Stimulated activated CD8-positive, alpha-beta memory T cell treated with anti-CD3 and anti-CD28 coated beads, Interleukin-4, amount 100 ng/mL, for 24 hours (primary cell): ENCODE data around the gene SURF4.
"Not testable (repeated sequence)": the region's sequence is repeated elsewhere in the genome, so short reads cannot be mapped to it uniquely, and the experiment has no call there.

Experiments
- DNase-seq: peaks from one replicate; pipeline ENCODE4 v3.0.0-alpha.2; 2020; ENCODE audit warnings: low read depth

Gene SURF4

DNA sequence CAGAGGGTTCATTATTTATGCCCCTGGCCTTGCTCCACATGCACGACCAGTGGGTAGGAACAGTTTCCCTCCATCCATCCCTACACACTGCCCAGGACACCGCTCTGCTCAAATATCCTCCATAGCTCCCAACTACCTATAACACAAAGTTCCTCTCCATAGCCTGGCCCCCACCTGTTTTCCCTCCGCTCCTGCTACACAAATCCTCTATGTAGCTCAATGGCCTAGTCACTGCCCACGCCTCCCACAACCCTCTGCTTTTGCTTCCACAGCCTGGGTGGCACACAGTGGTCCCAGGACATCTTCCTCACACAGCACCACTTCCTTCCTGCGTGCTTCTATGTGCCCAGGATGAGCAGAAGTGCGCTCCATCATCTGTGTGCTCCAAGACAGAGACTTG, 21.5 kb upstream of the SURF4 start:
- DNase-seq = no peak

DNA sequence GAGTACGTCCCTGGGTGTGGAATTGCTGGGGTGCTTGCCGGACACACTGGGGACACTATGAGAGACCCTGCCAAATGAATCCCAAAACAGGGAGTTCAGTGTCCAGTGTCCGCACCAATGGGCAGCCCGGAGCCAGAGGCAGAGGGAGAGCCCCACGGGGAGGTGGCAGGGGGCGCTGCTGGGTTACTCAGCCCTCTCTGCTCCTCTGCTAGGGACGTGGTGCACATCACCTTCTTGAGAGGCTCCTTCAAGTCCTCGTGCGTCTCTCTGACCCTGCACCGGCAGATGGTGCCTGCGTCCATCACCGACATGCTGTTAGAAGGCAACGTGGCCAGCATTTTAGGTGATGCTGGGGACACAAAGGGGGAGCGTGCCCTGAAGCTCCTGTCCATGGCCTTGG, 21.1 kb upstream of the SURF4 start:
- no peak for DNase-seq

DNA sequence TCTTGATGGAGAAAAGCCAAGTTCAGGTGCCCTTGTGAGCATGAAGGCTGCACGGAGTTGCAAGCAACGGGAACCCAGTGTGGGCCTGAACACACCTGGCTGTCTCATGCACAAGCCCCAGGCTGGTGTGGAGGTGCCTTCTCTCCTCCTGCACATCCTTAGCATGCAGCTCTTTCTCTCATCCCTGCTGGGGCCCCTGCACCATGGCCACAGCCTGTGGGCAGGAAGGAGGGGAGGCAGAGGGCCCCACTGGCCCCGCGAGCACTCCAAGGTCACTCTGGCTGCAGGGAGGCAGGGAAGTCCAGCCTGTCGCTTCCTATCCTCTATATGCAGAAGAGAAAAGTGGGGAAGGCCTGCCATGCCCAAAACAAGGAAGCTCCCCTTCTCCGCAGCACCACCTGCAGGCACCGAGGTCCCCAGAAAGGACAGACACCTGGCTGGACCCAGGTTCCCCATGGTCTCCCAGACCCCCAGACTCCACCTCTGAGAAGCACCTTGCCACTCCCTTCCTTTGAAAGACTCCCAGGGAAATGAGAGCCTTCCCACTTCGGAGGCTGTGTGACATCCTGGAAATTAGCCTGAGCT, 18.9 kb upstream of the SURF4 start:
- no peak for DNase-seq

DNA sequence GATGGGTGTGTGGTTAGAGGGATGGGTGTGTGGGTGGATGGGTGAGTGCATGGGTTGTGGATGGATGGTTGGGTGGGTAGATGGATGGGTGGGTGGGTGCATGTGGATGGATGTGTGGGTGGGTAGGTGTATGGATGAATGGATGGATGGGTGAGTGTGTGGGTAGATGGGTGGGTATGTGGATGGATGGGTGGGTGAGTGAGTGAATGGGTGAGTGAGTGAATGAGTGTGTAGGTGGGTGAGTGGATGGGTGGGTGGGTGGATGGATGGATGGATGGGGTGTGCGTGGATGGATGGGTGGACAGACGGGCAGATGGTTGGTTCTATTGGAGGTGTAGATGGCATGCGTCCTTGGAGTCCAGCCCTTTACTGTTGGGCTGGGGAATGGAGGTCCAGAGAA, 17.5 kb upstream of the SURF4 start:
- DNase-seq = no peak

DNA sequence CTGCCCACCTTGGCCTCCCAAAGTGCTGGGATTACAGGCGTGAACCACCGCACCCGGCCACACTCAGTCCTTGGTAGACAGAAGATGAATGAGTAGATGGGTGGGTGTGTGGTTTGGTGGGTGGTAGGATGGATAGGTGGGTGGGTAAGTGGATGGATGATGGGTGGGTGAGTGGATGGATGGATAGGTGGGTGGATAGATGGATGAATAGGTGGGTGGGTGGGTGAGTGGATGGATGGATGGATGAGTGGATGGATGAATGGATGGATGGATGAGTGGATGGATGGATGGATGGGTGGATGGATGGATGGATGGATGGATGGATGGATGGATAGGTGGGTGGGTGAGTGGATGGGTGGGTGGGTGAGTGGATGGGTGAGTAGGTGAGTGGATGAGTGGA, 16.4 kb upstream of the SURF4 start:
- DNase-seq = not testable (repeated sequence)

- DNase-seq = not testable (repeated sequence)
Measured at GRCh38 chr9:133391449-133391848, 15.6 kb upstream of the SURF4 start.

- no peak for DNase-seq
Measured at GRCh38 chr9:133390713-133391112, 14.9 kb upstream of the SURF4 start.

DNA sequence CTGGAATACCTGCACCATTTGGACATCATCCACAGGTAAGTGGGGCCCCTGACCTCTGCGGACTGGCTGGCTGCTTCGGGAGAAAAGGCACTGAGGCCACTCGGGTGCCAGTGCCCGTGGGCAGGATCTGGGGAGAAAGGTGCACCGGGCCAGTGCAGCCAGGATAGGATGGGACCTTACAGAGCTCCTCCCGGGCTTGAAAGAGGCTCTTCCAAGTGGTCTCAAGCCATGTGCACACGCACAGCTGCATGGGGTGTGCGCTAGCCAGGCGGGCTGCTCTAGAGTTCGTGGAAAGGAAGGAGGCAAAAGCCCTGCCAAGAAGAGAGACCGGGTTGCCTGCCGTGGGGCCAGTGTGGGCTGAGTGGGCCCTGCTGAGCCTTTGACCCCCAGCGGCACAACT, 13.7 kb upstream of the SURF4 start:
- no peak for DNase-seq

DNA sequence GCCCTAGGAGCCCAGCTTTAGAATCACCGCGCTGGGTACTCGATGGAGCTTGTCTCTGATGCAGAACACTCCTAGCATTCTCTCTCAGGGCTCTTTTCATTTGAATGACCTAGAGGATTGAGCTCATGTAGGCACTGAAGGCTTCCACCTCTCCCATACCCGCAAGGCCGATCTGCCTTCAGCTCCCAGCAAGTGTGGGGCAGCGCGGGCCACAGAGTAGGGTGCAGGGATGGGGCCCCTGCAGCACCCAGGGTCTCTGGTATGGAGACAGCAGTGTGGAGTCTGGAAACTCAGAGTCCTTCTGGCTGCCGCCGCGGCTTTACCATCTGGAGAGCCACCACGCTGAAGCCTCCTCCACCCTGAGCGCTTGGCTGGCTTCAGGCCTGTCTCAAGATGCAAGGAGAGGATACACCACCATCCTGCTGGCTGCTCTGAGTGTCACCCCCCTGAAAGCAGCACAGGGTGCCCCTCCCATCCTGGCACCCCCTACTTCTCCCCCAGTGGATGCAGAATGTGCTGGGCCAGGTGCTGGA, 13.2 kb upstream of the SURF4 start:
- no peak for DNase-seq

DNA sequence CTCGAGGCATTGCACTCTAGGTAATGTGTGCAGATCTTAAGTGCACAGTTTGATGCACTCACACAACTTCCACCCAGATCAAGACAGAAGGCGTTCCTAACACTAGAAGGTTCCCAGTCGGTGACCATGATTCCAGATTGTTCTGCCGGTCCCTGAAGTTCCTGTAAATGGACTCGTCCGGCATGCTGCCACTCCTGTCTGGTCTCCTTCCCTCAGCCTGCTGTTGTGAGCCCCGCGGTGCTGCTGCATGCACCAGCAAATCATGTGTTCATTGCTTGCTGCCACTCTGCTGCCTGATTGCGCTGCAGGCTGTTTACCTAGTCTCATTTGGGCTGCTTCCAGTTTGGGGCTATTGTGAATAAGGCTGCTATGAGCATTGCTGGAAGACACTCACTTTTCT, 11.8 kb upstream of the SURF4 start:
- no peak for DNase-seq

- no peak for DNase-seq
Measured at GRCh38 chr9:133386338-133386737, 10.5 kb upstream of the SURF4 start.

GRCh38 chr9:133385452-133385851, 9.6 kb upstream of the SURF4 start:
- no peak for DNase-seq

DNA sequence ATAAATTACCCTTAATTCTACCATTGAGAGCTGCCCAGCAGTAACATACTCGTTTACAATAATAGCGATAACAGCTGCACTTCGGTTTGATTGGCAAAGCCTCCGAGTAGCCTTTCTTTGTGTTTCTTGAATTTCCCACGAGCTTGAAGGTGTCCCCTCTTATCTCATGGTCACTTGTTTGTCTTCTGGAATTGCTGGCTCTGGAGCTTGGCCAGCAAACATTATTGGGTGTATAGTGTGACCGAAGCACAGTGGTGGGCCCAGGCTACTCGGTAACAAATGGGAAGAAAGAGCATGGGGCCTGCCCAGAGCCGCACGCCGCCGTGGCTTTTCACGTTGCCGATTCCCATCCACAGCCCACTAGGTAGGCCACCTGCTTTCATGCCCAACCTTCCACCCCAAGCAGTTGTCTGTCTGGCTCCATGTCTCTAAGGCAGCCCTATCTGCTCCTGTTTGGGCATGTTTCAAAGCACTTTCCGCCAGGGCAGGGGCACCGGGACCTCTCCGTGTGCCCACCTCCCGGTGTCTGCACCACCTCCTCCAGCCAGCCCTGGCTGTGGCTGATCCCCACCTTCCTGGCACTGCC, 9.0 kb upstream of the SURF4 start:
- DNase-seq = no peak

DNA sequence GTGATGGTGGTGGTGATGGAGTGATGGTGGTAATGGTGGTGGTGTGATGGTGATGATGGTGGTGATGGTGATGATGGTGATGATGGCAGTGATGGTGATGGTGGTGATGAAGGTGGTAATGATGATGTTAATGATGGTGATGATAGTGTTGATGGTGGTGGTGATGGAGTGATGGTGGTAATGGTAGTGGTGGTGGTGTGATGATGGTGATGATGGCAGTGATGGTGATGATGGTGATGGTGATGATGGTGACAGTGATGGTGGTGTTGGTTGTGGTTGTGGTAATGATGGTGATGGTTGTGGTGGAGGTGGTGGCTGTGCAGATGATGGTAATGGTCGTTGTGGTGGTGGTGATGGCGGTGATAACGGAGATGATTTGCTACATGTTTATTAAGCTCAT, 7.6 kb upstream of the SURF4 start:
- DNase-seq = no peak

GRCh38 chr9:133382507-133383141, 6.8 kb upstream of the SURF4 start:
- DNase-seq = no peak

- no peak for DNase-seq
Measured at GRCh38 chr9:133380734-133381133, 4.9 kb upstream of the SURF4 start.

DNA sequence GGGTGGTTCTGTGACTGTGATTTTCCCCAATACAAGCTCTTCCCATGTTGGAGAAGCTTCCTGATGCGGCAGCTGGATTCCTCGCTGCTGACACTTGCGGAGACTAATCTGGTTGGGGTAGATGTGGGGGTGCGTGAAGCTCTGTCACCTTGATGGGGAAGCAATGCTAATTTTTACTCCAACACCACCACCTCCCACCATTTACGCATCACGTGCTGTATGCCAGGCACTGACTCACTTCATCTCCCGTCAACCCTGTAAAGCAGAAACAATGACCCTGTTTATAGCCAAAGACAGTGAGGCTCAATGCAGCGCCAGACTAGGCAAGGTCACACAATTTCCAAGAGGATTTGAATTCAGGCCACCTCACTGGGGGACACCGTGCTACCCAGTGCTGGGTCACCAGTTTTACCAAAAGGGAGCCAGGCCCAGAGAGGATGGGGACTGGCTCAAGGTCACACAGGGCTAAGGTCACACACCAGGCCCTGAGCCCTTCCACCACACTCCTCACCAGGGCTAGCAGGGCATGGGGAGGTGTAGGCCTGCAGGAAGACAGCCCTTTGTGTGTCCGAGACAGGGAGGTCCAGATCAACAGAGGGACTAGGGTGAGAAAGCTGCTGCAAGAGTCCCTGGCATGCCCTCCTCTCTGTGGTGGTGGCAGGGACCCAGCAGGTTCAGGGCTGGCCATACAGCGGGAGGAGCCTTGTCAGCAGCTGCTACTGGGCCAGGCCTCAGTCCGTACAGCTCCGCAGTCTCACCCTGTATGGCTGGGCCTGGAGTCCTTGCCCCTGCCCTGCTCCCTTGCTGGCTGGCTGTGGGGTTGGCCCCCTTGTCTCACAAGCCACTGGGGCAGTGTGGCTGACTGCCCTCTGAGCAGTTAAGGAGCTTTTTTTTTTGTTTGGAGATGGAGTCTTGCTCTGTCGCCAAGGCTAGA, 3.6 kb upstream of the SURF4 start:
- no peak for DNase-seq

GRCh38 chr9:133378408-133378962, 2.6 kb upstream of the SURF4 start:
- DNase-seq = no peak

- DNase-seq = no peak
Measured at GRCh38 chr9:133377721-133378216, 1.9 kb upstream of the SURF4 start.

DNA sequence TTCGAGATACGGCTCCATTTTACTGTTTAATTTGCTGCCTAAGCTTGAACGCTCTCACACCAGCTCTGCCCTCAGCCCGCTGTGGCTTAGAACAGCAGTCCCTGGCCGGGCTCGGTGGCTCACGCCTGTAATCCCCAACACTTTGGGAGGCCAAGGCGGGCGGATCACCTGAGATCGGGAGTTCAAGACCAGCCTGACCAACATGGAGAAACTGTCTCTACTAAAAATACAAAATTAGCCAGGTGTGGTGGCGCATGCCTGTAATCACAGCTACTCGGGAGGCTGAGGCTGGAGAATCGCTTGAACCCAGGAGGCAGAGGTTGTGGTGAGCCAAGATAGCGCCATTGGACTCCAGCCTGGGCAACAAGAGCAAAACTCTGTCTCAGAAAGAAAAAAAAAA, 1.4 kb upstream of the SURF4 start:
- not testable (repeated sequence) for DNase-seq

GRCh38 chr9:133375116-133375723, 640 bp downstream of the SURF4 start:
- no peak for DNase-seq
